CD4-positive, alpha-beta T cell treated with Interleukin-10 for 1 hour (primary cell): ENCODE results near the gene SLC17A9.

Experiments
- DNase-seq: peaks from one replicate; pipeline ENCODE4 v3.0.0-alpha.2; 2020

The SLC17A9 gene

DNA sequence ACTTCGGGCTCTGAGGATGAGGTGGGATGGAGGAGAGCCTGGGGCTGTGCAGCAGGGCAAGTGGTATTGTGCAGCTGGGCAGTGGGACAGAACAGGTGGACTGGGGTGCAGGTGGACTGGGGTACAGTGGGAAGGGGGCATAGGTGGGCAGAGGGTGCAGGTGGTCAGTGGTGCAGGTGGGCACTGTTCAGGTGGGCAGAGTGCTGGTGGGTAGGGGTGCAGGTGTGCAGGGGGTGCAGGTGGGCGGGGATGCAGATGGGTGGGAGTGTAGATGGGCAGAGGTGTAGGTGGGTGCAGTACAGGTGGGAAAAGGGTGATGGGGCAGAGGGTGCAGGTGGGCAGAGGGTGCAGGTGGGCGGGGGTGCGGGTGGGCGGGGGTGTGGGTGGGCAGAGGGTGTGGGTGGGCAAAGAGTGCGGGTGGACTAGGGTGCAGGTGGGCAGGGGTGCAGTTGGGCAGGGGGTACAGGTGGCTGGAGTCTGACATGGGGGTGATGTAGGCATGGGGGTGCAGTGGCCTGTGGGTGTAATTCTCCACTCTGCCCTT lies 33.8 kb downstream of the SLC17A9 start:
- DNase-seq, result no peak

DNA sequence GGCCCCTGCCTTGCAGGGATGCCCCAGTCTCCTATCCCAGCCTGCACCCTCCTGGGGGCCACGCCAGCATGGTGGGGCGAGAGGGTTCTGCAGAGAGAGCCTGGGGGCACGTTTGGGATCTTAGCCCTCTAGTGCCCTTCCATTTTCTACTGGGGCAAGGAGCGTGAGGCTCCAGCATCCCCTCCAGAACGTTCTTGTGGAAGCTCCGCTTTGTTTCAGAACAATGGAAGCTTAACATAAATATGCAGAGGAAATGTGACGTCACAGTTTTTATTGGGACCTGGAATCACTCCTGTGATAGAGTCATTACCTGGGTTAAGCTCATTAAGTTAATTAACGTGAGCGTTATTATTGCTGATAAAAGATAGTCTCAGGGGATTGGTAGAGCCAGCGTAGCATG lies 34.6 kb downstream of the SLC17A9 start:
- DNase-seq, result no peak

DNA sequence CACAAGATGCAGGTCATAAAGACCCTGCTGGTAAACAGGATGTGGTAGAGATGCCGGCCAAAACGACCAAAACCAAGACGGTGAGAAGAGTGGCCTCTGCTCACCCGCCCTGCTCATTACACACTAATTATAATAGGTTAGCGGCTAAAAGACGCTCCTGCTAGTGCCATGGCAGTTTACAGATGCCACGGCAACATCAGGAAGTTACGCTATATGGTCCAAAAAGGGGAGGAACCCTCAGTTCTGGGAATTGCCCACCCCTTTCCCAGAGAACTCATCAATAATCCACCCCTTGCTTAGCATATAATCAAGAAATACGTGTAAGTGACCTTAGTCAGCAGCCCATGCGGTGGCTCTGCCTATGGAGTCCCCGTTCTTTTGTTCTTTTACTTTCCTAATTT lies 36.7 kb downstream of the SLC17A9 start:
- DNase-seq, result peak; percentile 29

DNA sequence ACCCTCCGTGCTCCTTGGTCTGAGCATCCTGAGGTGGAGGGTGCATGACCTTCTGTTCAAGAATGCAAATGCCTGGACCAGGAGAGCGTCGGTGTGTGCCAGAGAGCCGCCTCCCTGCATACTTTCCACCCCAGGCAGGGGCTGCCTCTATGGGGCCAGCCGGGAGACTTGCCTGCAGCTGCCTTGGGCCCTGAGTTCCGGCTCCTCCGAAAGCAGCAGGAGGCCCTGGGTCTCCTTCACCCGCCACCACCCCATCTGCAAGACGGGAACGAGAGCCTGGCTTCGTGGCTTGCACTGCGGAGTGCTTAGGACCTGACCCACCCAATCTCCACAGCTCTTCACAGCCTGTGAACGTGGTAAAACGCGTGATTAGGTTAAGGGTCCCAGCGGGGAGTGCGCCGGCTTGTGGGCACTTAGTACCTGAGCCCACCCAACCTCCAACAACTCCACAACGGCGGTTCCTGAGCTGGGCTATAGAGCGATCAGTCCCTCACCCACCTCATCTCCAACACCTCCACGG lies 37.9 kb downstream of the SLC17A9 start:
- DNase-seq, result no peak

DNA sequence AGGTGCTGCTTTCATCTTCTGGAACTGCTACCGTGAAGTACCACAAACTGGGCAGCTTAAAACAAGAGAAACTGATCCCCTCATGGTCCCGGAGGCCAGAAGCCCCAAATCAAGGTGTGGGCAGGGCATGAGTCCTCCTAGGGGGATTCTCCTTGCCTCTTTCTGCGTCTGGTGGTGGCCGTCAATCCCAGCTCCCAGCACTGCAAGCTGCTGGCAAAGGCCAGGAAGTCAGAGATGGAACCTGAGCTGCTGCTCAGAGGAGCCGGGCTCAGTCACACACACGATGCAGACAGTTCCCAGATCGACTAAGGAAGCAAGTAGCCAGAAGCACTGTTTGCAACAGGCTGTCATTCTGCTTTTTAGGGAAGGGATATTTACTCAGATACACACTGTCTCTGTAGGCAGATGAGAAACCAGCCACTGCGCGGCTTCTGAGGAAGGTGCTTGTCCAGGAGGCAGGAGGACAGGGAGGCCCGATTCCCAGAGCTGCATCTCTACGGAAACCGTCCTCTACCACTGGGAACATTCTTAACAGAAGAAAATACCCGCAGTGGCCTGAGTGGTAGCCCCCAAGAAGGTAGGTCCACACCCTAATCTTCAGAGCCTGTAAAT lies 38.8 kb downstream of the SLC17A9 start:
- DNase-seq, result no peak

DNA sequence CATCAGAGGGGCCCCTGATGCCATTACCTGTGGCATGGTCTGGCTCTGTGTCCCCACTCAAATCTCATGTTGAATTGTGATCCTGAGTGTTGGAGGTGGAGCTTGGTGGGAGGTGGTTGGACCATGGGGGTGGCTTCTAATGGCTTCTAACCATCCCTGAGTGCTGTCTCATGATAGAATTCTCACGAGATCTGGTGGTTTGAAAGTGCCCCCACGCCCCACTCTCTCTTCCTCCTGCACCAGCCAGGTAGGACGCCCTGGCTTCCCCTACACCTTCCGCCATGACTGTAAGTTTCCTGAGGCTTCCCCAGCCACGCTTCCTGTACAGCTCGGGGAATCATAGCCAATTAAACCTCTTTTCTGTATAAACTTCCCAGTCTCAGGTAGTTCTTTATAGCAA lies 39.4 kb downstream of the SLC17A9 start:
- no peak for DNase-seq

DNA sequence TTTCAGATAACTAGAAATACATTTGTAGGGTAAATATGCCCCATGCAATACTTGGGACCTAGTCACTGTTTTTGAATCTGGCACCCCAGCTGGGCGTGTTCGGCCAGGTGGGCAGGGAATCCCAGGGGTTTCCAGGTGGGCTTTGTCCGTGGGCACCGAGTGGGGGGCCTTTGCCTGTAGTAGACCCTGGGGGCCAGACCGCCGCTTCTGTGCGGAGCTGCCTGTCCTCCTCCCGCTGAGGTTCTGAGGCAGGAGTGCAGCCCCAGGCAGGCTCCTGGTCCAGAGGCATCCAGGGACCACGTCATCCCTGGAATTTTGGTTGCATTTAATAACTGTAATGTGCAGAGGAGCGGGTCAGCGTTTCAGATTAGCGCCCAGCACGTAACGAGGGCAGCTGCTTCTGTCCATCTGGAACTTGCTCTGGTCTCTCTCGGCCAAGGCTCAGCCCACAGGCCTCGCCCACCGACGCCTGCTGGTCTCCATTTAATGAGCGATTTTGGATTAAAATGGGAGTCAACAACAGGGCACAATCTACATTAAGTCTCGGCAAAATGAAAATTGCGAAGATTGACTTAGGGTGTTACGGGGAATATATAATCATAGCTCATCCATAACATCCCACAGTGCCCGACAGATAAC lies 41.5 kb downstream of the SLC17A9 start:
- no peak for DNase-seq

DNA sequence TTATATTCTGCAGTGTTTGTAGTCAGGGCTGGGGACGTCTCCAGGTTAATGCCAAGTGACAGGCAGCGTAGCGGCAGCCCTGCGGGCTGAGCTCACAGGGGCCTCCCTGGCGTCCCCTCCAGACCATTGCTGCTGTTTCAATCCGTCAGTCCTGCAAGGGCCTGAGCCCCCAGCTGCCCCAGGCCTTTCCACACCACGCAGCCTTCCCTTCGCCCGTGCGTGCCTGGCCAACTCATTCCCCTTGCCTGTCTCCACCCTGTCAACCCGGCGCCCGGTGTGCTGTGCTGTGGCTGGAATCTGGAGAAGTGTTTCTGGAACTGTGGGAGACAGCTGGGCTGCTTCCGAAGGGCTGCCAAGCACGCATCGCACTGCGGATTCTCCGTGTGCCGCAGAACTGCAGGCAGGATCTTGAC lies 42.4 kb downstream of the SLC17A9 start:
- DNase-seq, result no peak

DNA sequence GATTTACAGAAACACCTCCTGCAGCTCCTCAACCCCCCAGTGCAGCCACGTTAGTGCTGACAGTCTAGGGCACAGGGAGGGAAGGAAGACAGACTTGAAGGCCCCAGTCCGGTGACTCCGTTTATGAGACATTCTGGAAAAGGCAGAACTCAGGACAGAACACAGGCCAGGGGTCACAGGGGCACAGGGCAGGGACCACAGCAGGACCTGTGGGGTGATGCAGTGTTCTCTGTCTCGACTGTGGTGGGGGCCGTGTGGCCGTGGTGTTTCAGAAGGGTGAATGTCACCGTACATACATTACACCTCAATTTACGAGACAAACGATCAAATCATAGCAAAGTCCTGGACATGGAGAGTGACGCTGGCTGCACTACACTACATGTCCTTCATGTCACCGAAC lies 43.0 kb downstream of the SLC17A9 start:
- DNase-seq, result no peak

DNA sequence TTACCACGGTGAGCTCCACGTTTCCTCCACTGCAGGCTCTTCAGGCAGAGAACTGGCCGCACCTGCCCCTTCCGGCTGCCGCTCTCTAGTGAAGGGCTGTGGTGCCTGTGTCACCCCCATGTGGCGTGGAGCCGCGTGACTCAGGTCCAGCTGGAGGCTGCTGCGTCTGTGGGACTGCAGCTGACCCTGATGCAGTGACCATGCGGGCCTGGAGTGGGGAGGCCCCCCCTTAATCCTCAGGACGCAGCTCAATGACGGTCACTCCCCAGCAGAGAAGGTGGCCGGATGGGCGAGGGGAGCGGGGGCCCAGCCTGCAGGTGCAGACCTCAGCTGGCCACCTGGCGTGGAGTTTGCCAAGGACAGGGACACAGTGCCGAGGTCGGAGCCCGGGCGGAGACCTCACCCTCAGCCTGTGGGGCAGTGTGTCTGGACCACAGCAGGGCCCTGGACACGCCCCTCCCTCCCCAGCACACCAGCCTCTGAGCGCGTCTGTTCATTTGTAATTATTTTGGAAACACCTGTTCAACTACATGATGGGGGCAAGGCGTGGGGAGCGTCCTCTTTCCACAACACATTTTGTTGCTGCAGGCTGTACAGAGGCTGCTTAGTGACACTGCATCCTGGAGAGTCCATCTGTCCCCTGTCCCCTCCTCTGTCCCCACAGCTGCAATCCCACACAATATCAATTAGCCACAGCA lies 43.5 kb downstream of the SLC17A9 start:
- DNase-seq, result no peak

DNA sequence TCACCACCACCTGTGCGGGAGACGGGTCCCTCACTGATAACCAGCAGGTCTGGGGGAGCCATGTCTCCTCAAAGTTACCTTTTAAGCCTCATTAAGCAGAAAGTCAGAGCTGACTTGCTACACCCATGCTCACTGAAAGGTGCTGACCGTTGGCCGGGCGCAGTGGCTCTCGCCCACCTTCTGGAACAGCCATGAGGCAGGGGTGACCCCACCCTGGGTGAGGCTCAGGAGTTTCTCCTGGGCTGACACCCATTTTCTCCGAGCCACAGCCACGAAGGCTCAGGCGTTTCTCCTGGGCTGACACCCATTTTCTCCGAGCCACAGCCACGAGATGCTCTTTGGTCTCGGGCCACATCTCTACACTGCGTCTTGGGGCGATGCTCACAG lies 44.1 kb downstream of the SLC17A9 start:
- DNase-seq, result no peak

DNA sequence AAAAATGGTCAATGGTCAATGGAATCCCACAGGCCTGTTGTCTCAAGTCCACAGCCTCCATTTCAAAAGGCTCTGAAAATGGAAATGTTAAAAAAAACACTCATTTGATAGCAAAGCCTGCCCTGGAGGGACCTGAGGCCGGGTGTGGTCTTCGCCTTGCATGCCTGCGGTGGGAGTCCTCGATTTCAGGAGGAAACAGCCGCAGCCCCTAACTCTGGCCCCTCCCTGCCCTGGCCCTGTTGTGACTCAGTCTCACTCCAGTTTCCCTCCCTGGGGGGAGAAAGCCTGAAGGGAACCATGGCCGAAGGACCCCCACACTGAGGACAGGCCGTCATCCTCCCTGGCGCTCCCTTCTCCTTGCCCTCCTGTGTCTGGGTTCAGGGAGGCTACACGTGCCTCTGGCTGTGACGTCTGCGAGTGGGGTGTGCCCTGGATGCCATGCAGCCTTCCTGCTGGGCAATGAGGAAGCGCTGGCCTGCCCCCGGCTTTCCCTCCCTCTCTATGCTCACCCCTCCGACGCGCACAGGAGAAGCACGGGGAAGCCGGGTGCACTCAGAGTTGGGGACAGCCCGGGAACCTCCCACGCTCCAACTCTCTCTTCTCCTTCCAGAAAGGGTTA lies 45.0 kb downstream of the SLC17A9 start:
- no peak for DNase-seq

DNA sequence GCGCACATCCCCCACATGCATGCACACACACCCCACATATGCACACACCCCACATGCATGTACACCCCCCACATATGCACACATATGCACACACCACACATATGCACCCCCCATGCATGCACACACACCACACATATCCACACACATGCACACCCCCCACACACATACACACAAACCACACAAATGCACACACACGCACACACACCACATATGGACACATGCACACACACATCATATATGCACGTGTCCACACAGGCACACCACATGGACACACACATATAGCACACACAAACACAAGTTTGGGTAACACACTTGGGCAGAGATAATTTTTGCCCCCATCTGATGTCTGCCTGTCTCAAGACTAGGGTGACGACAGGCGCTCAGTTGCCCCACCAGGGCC lies 45.9 kb downstream of the SLC17A9 start:
- no peak for DNase-seq

DNA sequence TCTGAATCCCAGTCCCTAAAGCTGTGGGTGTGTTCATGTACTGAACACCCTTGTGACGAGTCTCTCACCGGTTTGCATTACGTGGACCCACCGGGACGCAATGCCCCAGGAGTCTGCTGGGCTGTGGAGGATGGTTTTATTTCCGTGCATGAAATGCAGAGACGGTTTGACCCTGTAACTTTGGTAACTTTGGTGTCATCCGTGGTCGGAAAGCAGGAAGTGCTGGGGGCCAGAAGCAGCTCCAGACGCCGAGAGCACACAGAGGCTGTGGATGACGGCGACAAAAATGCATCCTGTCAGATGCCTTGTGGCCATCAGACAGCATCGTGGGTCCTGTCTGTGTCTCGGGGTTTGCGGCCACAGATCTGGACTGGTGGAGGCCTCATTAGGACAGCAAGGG lies 47.1 kb downstream of the SLC17A9 start:
- DNase-seq, result no peak

DNA sequence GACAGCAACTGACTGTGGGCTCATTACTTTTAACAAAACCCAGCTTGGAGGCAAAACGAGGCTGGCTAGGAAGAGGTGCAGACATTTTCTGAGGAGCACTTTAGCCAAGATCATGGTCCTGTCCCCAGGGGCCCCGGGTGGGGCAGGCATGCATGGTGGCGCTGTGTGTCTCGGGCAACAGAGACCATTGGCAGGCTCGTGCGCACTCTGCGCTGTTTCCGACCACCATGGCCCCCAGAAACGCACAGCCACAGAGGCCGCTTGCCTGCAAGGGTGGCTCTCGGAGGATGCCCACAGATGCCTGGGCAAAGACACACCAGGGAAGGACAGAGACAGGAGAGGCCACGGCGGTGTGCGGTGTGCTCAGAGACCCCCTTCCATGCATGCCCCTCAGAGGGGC lies 47.5 kb downstream of the SLC17A9 start:
- DNase-seq, result no peak

DNA sequence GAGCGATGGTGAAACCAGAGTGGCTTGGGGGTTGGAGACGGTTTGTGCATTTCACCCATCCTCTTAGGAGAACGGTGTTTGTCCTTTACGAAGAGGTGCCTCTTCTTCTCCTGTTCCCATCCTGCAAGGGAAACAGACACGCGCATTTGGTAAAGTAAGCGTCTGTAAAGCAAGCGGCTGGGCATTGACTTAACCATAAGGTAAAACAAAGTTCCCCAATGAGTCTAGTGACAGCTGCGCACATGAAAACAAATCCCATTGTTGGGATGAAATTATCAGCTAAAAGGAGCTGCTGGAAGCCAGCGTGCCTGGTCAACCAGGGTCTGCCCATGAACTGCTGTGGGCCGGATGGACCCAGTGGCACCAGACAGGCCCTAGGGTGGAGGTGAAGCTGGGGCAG lies 48.4 kb downstream of the SLC17A9 start:
- DNase-seq, result no peak

DNA sequence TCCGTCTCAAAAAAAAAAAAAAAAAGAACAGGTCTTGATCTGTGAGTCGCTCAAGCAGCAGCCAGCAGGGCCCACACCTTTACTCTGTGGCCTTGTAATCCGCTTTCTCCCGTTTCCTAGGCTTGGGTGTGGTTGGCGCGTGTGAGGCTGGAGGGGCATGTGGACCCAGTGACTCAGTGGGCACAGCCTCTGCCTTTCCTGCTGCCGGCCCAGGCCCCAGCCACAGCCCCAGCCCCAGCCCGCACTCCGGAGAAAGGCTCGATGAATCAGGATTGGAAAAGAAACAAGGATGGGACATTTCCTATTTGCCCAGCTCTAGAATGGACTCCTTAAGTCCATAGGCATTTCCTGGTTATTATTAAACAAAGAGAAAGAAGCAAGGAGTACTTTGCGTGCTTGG lies 50.0 kb downstream of the SLC17A9 start:
- no peak for DNase-seq

DNA sequence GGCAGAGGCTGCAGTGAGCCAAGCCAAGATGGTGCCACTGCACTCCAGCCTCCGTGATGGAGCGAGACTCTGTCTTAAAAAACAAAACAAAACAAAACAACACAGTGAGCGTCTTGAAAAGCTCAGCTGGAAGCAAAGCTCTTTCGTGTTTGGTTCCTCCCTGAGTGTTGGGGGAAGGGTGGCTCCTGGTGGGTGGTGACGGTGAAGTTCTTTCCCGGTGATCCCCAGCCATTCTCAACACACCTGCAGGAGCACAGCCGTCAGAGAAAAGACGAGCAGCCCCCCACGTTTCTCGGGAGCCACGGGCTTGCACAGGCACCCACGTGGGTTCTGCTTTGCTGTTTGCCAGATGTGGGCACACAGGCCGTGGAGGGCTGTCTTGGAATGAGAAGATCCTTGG lies 51.0 kb downstream of the SLC17A9 start:
- DNase-seq, result no peak

DNA sequence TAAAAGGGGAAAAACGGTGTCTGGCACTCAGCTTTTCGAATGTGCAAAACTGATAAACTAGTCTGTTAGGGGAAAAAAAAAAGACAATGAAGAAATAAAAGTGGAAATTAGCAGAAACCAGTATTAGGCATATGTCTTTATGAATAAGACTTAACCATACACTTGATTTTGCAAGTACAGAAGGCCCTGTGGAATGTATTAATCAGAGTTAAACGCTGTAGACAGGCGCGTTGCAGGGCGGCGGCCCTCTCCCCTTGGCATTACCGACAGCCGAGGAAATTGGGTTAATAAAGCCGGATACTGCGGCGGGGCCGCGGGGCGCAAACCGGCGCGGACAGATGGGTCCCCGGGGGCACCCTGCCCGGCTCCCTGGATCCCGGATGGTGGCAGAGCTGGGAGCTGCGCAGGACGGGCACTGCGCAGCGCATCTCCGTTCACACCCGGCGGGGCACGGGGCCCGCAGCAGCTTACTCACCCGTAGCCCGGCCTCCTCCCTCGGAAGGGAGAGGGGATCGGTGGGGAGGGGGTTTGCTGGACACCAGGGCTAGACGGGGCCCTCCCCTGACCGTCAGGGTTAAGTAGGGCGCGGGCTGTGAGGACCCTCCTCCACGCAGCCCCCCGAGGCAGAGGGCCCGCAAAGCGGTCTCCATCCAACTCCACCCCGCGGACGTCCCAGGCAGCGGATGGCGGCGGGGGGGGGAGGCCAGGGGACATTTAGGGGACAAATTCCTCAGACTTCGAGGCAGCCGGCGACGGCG lies 52.3 kb downstream of the SLC17A9 start:
- DNase-seq, result no peak

DNA sequence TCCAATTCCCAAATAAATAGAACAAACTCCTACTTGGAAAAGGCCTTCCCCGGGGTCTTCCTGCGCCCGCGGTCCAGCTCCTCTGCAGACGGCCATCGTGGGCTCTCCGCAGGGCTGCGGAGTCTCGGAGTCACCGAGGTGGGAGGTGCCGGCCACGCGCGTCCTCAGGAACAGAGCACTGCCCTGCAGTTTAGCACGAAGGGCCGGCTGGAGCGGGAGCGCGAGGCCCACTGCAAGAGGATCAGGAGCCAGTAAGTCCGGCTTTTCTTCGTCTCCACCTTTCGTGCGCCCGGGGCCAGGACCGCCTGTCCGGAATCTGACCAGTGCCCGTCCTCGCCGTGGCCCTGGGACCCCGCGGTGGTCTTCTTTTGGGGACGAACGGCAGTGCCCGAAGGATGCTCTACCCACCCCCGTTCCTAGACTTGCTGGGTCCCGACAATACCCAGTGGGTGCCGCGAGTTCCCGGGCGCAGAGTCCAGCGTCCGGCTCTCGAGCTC lies 52.9 kb downstream of the SLC17A9 start:
- no peak for DNase-seq

DNA sequence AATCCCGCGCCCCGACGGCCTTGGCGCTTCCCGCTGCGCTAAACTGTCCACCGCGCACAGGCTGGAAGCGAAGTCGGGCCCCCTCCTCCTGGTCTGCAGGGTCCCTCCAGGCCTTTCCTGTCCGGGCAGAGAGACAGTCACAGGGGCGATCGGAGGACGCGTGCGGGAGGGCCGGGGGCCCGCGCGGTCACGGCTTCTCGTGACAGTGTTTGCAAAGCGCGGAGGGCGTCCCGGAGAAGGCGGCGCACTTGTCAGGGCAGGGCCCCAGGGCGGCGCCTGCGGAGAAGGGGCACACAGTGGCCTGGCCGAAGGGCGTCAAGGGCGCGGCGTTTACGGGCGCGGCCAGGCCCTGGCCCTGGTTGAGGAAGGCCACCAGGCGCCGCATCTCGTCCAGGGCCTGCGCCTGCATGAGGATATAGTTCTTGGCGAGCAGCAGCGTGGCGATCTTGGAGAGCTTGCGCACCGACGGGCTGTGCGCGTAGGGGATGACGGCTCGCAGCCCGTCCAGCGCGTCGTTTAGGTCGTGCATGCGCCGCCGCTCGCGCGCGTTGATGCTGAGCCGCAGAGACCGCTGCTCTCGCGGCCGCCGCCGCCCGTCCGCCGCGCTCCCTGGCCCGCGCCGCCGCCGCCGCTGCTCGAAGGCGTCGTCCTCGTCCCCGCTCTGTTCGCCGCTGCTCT lies 53.5 kb downstream of the SLC17A9 start:
- no peak for DNase-seq
